H54 (cell line): ENCODE data around the gene LCK.
"Not testable (repeated sequence)": the region's sequence is repeated elsewhere in the genome, so short reads cannot be mapped to it uniquely, and the experiment has no call there.

Experiments
- DNase-seq: peaks from one replicate; pipeline ENCODE4 v3.0.0; 2011; ENCODE audit warnings: low spot score, mixed read lengths; ENCODE audit not compliant: insufficient read length
- FAIRE-seq: peaks from 3 replicates; lab custom pipeline; 2011; peaks lifted over from hg19 to GRCh38; lab: Jason Lieb, UNC
- POLR2A ChIP-seq: IDR thresholded peaks from 2 replicates; pipeline ENCODE4 v1.6.1; 2011; ENCODE audit warnings: low read depth, mild to moderate bottlenecking, low read length

LCK gene

GRCh38 chr1:32273391-32274208 is 22.5 kb downstream of the LCK start:
- no peak for DNase-seq
- TF ChIP-seq POLR2A = no peak
- FAIRE-seq = no peak

GRCh38 chr1:32274646-32275340 is 23.7 kb downstream of the LCK start:
- DNase-seq (no peak), FAIRE-seq (no peak)
- TF ChIP-seq POLR2A = no peak

GRCh38 chr1:32275424-32275823 is 24.4 kb downstream of the LCK start:
- DNase-seq (no peak), FAIRE-seq (no peak)
- TF ChIP-seq POLR2A = no peak

GRCh38 chr1:32276032-32276782 is 25.1 kb downstream of the LCK start:
- no peak for TF ChIP-seq POLR2A
- FAIRE-seq (no peak), DNase-seq (no peak)

GRCh38 chr1:32284777-32285176 is 33.7 kb downstream of the LCK start:
- DNase-seq, FAIRE-seq: not testable (repeated sequence)

GRCh38 chr1:32285658-32286057 is 34.6 kb downstream of the LCK start:
- no peak for DNase-seq
- no peak for FAIRE-seq
- TF ChIP-seq POLR2A = no peak

- DNase-seq (no peak), FAIRE-seq (no peak)
- no peak for TF ChIP-seq POLR2A
Observed at GRCh38 chr1:32286763-32287162, 35.7 kb downstream of the LCK start.

GRCh38 chr1:32289256-32289655 is 38.2 kb downstream of the LCK start:
- no peak for TF ChIP-seq POLR2A
- DNase-seq = no peak
- no peak for FAIRE-seq

GRCh38 chr1:32291145-32291707 is 40.2 kb downstream of the LCK start:
- DNase-seq (peak; percentile 75), FAIRE-seq (no peak)
- no peak for TF ChIP-seq POLR2A

- peak; percentile 85 for TF ChIP-seq POLR2A
- FAIRE-seq = no peak
- DNase-seq = peak; percentile 96
Observed at GRCh38 chr1:32291708-32292538, 40.9 kb downstream of the LCK start, which contains the start of gene HDAC1. Gene HDAC1 (plus strand): TSS chr1:32292083. CDS start chr1:32292170, 87 bp downstream.

GRCh38 chr1:32298211-32298610 is 47.1 kb downstream of the LCK start:
- not testable (repeated sequence) for FAIRE-seq, DNase-seq

GRCh38 chr1:32299327-32299726 is 48.3 kb downstream of the LCK start:
- no peak for TF ChIP-seq POLR2A
- DNase-seq = no peak
- FAIRE-seq = no peak

GRCh38 chr1:32303358-32303757 is 52.3 kb downstream of the LCK start:
- DNase-seq (no peak), FAIRE-seq (no peak)
- TF ChIP-seq POLR2A = no peak
